HEK293T (cell line): Measurements from ENCODE around the gene INO80B.

Experiments used
- ELF4 ChIP-seq: fragments of 450-650 bp; IDR thresholded peaks from 2 replicates; pipeline ENCODE4 v1.6.1; 2017; ENCODE audit warnings: antibody characterized with exemption
- FOXM1 ChIP-seq: fragments of 450-650 bp; IDR thresholded peaks from 2 replicates; pipeline ENCODE4 v1.6.1; 2017; ENCODE audit warnings: mild to moderate bottlenecking, borderline replicate concordance

- TF ChIP-seq ELF4 (no peak), FOXM1 (no peak)
Observed at GRCh38 chr2:74415762-74416395, 39.0 kb upstream of the INO80B start.
